Spleen (tissue), 11 donors: ENCODE data around the gene SUPT3H. TPM values are rescaled to one million over a fixed set of nuclear protein-coding genes. Genes with fewer than 3 reads are reported as not detected.

ENCODE experiments used
- DNase-seq: peaks from one replicate; pipeline ENCODE4 v3.0.0-alpha.2; 2020
- H3K27ac ChIP-seq, 8 donors: fragments of 200-600 bp; sonication (generic) in 7 of 8; 1 replicate in 4 of 8; 2 replicates in 4 of 8; pipeline versions ENCODE4 v1.5.0 to v1.8.0; 2016 to 2021; ENCODE audit warnings: inconsistent platforms in 4 of 8, mild to moderate bottlenecking in 4 of 8, moderate library complexity in 1 of 8
- H3K27me3 ChIP-seq, 7 donors: fragments of 200-600 bp; sonication (generic) in 6 of 7; replicated peaks in 1 of 7; 1 replicate in 4 of 7; 2 replicates in 3 of 7; pipeline versions ENCODE4 v1.5.0 to v1.8.0; 2016 to 2021; ENCODE audit warnings: inconsistent platforms in 3 of 7, mild to moderate bottlenecking in 1 of 7
- H3K36me3 ChIP-seq, 6 donors: fragments of 200-600 bp; sonication (generic) in 5 of 6; 1 replicate in 4 of 6; 2 replicates in 2 of 6; pipeline versions ENCODE4 v1.5.0 to v1.8.0; 2016 to 2021; ENCODE audit warnings: inconsistent platforms in 2 of 6
- H3K4me1 ChIP-seq, 6 donors: fragments of 200-600 bp; sonication (generic) in 5 of 6; 1 replicate in 3 of 6; 2 replicates in 3 of 6; pipeline versions ENCODE4 v1.5.0 to v1.8.0; 2016 to 2021; ENCODE audit warnings: inconsistent platforms in 3 of 6
- H3K4me3 ChIP-seq, 8 donors: fragments of 200-600 bp; sonication (generic) in 7 of 8; 1 replicate in 4 of 8; 2 replicates in 4 of 8; pipeline versions ENCODE4 v1.5.0 to v1.8.0; 2016 to 2021; ENCODE audit warnings: inconsistent platforms in 4 of 8, mild to moderate bottlenecking in 4 of 8, moderate library complexity in 2 of 8
- H3K9me3 ChIP-seq, 8 donors: fragments of 200-600 bp; sonication (generic) in 7 of 8; 1 replicate in 4 of 8; 2 replicates in 4 of 8; pipeline versions ENCODE4 v1.5.0 to v1.8.0; 2016 to 2021; ENCODE audit warnings: inconsistent platforms in 4 of 8
- CTCF ChIP-seq, 11 experiments: fragments of 200-600 bp in 7 of 11; fragments of 450-650 bp in 4 of 11; sonication (generic) in 4 of 11; IDR thresholded peaks in 8 of 11; conservative IDR thresholded peaks in 3 of 11; 1 replicate in 7 of 11; 2 replicates in 4 of 11; pipeline versions ENCODE4 v1.4.0 to v1.8.0; 2016 to 2021; ENCODE audit warnings: antibody characterized with exemption in 11 of 11, inconsistent platforms in 4 of 11, mild to moderate bottlenecking in 1 of 11
- POLR2A ChIP-seq, 3 donors: fragments of 450-650 bp; IDR thresholded peaks; one replicate each; pipeline ENCODE4 v1.5.1; 2017; ENCODE audit warnings: antibody characterized with exemption in 3 of 3, mild to moderate bottlenecking in 1 of 3
- POLR2AphosphoS5 ChIP-seq, 3 donors: sonication (generic); formaldehyde crosslinking; IDR thresholded peaks; one replicate each; pipeline ENCODE4 v1.5.1; 2017; ENCODE audit warnings: antibody characterized with exemption in 3 of 3
- WGBS, 5 donors: extraction: QIAGEN DNeasy Blood & Tissue Kit in 3 of 5; methylation state at CpG; one replicate each; pipeline versions ENCODE4 v1.1.5 to v1.1.7; 2013 to 2018; 5-methylcytosine and 5-hydroxymethylcytosine counted together
- intact Hi-C: fragments of 100-400 bp; cut with DNase I; formaldehyde crosslinking; loops from one replicate; pipeline ENCODE4 v1.15.0; 2023; ENCODE audit warnings: low total_unique reads
- polyA plus RNA-seq, 3 donors: library from polyadenylated mRNA; stranded (reverse); fragments of 200-250 nt; gene quantifications; one replicate each; pipeline ENCODE4 v1.2.1, GENCODE V29; 2013
- total RNA-seq, 7 donors: library from RNA; depleted of rRNA in 3 of 7; stranded (reverse); fragments of >200 nt in 3 of 7; fragmentation: NEBNext Ultra II Directional in 4 of 7; extraction: Animal tissue kit (Norgen Biotek cat#: 25700) in 4 of 7; gene quantifications; one replicate each; pipeline versions ENCODE4 v1.1.0 to v1.2.1, GENCODE V29; 2016 to 2021
- donor health status: healthy with polysubstance abuse.
- donor health status: DM: no; HTN: no; CAD: no; lungs with moderate emphysema.
- donor health status: DM: no; HTN: no; CAD: no.
- donor health status: Bipolar disorder and iron deficiency.
- donor health status: healthy.
- donor health status: DM: no; HTN: no; CAD: no.
- donor health status: DM: yes; HTN: yes; CAD: no.

Gene SUPT3H
- total and polyA plus RNA-seq, 10 donors, result 3.1 to 16.8 (median 6.2) TPM

- no peak overlapping the region for H3K27ac ChIP-seq
- no peaks in the 10 kb centered on the region for H3K27me3 ChIP-seq
- DNase-seq, result no peak
- TF ChIP-seq CTCF (IDR thresholded peaks at IDR 0.05 in 8 of 11, conservative IDR thresholded peaks at IDR 0.05 in 3 of 11) (no peak), POLR2AphosphoS5 (IDR thresholded peaks at IDR 0.05) (no peak), POLR2A (IDR thresholded peaks at IDR 0.05) (no peak)
- no peak overlapping the region for H3K4me3 ChIP-seq
- 82 to 94% (median 90%) methylated on average over 4 of the region's 4 CpGs for WGBS, 5 donors
- no peaks in the 10 kb centered on the region for H3K9me3 ChIP-seq
- no peaks in the 10 kb centered on the region for H3K36me3 ChIP-seq
- intact Hi-C loops, result no loop called here
- no peaks in the 10 kb centered on the region for H3K4me1 ChIP-seq
Measured at GRCh38 chr6:45094831-45095230, 282.9 kb downstream of the SUPT3H start.

GRCh38 chr6:45092135-45092534 is 285.6 kb downstream of the SUPT3H start:
- WGBS, 5 donors, result 93 to 99% (median 98%) methylated on average over 3 of the region's 3 CpGs
- Histone ChIP-seq H3K9me3 (no peaks in the 10 kb centered on the region), H3K4me3 (no peak overlapping the region), H3K27me3 (no peaks in the 10 kb centered on the region), H3K4me1 (no peaks in the 10 kb centered on the region), H3K27ac (no peak overlapping the region), H3K36me3 (no peaks in the 10 kb centered on the region)
- DNase-seq, result no peak
- intact Hi-C loops, result no loop called here
- TF ChIP-seq CTCF (IDR thresholded peaks at IDR 0.05 in 8 of 11, conservative IDR thresholded peaks at IDR 0.05 in 3 of 11), result no peak
- no peak for TF ChIP-seq POLR2AphosphoS5 (IDR thresholded peaks at IDR 0.05)
- TF ChIP-seq POLR2A (IDR thresholded peaks at IDR 0.05), result no peak

- WGBS, 5 donors, result 84 to 92% (median 90%) methylated on average over 5 of the region's 5 CpGs
- no peaks in the 10 kb centered on the region for H3K27me3 ChIP-seq
- no peak for DNase-seq
- intact Hi-C loops, result no loop called here
- H3K36me3 ChIP-seq, result no peaks in the 10 kb centered on the region
- no peaks in the 10 kb centered on the region for H3K4me1 ChIP-seq
- TF ChIP-seq CTCF (IDR thresholded peaks at IDR 0.05 in 8 of 11, conservative IDR thresholded peaks at IDR 0.05 in 3 of 11) (no peak), POLR2AphosphoS5 (IDR thresholded peaks at IDR 0.05) (no peak), POLR2A (IDR thresholded peaks at IDR 0.05) (no peak)
- H3K4me3 ChIP-seq, result no peak overlapping the region
- no peaks in the 10 kb centered on the region for H3K9me3 ChIP-seq
- no peak overlapping the region for H3K27ac ChIP-seq
Measured at GRCh38 chr6:45086360-45087084, 291.2 kb downstream of the SUPT3H start.

GRCh38 chr6:45084257-45084656 is 293.5 kb downstream of the SUPT3H start:
- intact Hi-C loops, result no loop called here
- H3K27ac ChIP-seq, result no peak overlapping the region
- H3K36me3 ChIP-seq, result no peaks in the 10 kb centered on the region
- peaks cover 0 to 8% (median 6%) of the 10 kb centered on the region in 8 donors for H3K9me3 ChIP-seq
- 82 to 92% (median 86%) methylated on average over 3 of the region's 3 CpGs for WGBS, 5 donors
- TF ChIP-seq POLR2AphosphoS5 (IDR thresholded peaks at IDR 0.05) (no peak), POLR2A (IDR thresholded peaks at IDR 0.05) (no peak), CTCF (IDR thresholded peaks at IDR 0.05 in 8 of 11, conservative IDR thresholded peaks at IDR 0.05 in 3 of 11) (no peak)
- DNase-seq, result no peak
- H3K4me3 ChIP-seq, result no peak overlapping the region
- H3K27me3 ChIP-seq, result no peaks in the 10 kb centered on the region
- H3K4me1 ChIP-seq, result no peaks in the 10 kb centered on the region
